Vagina (tissue), 2 donors: Measurements from ENCODE around the gene ALG2.

Experiments
- CTCF ChIP-seq, 3 experiments: fragments of 450-650 bp in 2 of 3; fragments of 200-600 bp in 1 of 3; sonication (generic) in 1 of 3; IDR thresholded peaks; one replicate each; pipeline ENCODE4 v1.5.1; 2017 to 2019; ENCODE audit warnings: antibody characterized with exemption in 3 of 3, mild to moderate bottlenecking in 2 of 3, moderate library complexity in 2 of 3
- POLR2A ChIP-seq, 2 donors: fragments of 450-650 bp; IDR thresholded peaks; one replicate each; pipeline ENCODE4 v1.6.1; 2017; ENCODE audit warnings: antibody characterized with exemption in 2 of 2, mild to moderate bottlenecking in 2 of 2, moderate library complexity in 2 of 2
- POLR2AphosphoS5 ChIP-seq, 2 donors: sonication (generic); formaldehyde crosslinking; IDR thresholded peaks; one replicate each; pipeline ENCODE4 v1.9.0; 2017; ENCODE audit warnings: antibody characterized with exemption in 2 of 2, mild to moderate bottlenecking in 2 of 2, low read depth in 1 of 2; ENCODE audit not compliant: insufficient read depth in 1 of 2

GRCh38 chr9:99239341-99240060 lies 17.8 kb upstream of the ALG2 start:
- TF ChIP-seq POLR2A (IDR thresholded peaks at IDR 0.05) (no peak), POLR2AphosphoS5 (IDR thresholded peaks at IDR 0.05; ENCODE audit: insufficient read depth in 1 of 2, low read depth in 1 of 2) (no peak), CTCF (IDR thresholded peaks at IDR 0.05) (no peak)
